GM19240 (cell line): ENCODE results near the gene BAG5.

Experiments
- DNase-seq: peaks from one replicate; pipeline ENCODE4 v3.0.0; 2011; ENCODE audit warnings: low spot score; ENCODE audit not compliant: insufficient read length

Gene BAG5

DNA sequence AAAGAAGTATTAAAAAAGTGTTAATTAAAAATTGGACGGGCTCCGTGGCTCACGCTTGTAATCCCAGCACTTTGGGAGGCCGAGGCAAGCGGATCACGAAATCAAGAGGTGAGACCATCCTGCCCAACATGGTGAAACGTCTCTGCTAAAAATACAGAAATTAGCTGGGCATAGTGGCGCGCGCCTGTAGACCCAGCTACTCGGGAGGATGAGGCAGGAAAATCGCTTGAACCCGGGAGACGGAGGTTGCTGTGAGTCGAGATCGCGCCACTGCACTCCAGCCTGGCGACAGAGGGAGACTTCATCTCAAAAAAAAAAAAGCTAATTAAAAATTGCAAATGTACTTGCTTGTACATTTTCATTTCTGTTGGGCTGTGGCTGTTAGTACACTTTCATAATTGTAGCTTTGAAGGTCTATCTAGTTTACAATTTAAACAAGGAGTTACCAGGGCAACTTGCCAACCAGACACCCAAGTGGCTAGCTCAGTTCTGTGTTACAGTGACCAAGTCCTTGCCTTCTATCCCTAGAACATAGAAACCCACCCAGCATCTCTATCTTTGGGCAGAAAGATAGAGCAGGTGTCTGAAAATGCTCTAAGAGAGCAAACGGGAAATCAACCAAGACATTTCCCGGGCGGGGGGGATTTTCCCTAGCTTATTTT lies 1.5 kb upstream of the BAG5 start:
- DNase-seq: no peak

GRCh38 chr14:103563226-103563620 lies 766 bp upstream of the BAG5 start:
- no peak for DNase-seq

DNA sequence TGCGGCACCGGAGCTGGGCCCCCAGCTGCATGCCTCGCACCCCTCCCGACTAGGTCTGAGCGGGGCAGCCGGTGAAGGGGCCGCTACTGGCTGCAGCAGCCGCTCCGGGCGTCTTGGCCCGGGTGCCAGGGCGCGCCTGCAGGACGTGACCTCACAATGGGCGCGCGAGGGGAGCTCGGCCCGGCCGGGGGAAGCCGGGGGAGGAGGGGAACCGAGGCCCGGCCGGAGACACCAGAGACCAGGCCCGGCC lies 353 bp downstream of the BAG5 start:
- DNase-seq: peak; percentile 45

- peak; percentile 61 for DNase-seq
Measured at GRCh38 chr14:103561381-103562178, 877 bp downstream of the BAG5 start.

- DNase-seq: no peak
Measured at GRCh38 chr14:103560691-103561090, 1.8 kb downstream of the BAG5 start.

DNA sequence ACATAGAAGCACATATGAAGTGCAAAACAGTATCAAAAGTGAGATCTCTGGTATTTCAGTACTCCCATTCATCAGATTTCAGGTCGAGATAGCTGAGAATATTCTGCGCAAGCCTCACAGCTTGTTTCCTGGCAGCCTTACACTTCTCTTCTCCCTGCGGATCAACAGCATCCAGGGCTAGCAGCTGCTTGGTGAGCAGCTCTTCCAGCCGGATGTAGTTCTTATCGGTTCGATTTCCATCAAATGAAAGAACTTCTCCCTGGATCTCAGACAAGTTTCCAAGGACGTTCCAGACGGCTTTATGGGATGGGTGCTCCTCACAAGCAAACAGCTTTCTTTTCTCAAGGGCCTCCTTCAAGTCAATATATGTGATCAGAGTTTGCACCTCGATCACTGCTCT lies 2.7 kb downstream of the BAG5 start:
- DNase-seq: no peak

- no peak for DNase-seq
Measured at GRCh38 chr14:103558071-103558882, 4.2 kb downstream of the BAG5 start.

DNA sequence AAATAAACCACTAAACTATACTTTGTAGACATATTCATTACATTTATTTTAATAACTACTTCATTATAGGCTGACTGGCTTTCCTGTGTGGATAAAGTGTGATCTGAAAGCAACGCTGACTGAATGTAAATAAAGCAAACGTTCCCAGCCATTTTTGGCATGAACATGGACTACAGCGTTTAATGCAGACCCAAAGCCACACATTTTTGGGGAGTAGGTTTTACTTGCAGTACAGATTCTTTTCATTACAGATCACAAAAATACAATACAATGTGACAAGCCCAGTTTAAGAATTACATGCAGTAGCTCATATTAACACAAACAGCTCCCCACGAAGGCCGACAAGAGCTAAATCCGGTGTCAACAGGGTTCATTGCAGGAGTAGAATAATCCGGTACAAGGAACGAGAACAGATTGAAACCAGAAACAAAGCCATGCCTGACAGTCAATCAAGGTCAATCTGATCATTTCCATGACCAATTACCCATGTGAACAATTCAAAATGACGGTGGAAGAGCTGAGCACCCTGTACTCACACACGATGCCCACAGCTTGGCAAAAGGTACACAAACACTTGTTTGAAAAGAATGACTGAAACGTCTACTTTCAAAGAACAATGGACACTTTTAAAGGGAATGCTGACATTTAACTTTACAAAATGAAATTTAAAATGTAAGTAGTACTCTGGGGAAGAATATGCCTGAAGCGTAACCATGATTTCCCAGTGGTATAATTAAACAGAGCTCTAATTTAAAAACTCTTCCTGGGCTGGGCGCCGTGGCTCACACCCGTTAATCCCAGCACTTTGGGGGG lies 5.3 kb downstream of the BAG5 start:
- DNase-seq: no peak

GRCh38 chr14:103555559-103556337 lies 6.7 kb downstream of the BAG5 start:
- no peak for DNase-seq

GRCh38 chr14:103552846-103553210 lies 9.6 kb downstream of the BAG5 start:
- DNase-seq: no peak

GRCh38 chr14:103552011-103552845 lies 10.2 kb downstream of the BAG5 start:
- no peak for DNase-seq

GRCh38 chr14:103551338-103551762 lies 11.1 kb downstream of the BAG5 start:
- no peak for DNase-seq

DNA sequence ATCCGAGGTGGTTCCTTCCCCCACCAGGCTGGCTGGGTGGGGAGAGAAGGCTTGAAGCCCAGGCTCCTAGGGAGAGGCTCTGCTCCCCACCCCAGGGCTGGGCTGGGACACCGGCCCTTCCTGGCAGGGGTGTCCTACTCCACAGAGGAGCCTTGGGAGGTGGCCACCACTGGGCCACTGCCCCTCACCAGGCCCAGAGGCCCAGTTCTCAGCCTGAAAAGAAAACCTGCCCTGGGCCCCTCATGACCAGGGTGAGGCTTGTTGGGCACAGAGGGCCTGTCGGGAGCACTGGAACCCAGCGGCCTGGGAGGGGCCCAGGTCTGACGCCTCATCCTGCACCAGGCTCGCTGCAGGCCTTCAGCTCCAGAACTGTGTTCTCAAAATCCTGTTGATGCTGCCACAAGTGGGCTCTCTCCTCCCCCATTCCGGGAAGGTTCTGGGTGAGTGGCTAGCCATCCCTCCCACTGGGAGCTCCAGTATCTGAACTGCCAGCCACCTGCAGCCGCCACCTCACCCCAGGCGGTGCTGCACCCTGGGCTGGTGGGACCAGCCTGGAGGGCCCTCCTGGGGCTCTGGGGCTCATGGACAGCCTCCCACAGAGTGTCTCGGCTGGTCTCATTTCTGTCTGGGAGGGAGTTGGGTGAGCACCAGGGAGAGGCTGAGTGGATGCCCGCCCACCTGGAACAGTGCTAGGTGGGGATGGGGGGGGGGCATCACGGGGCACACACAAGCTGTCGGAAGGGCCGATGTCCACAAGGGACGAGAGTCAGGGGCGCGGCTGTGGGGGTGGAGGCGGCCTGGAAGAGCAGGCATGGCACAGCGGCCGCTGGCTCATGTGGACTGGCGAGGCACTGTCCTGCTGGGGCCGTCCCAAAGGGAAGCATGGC lies 11.8 kb downstream of the BAG5 start:
- no peak for DNase-seq

GRCh38 chr14:103549361-103550311 lies 12.8 kb downstream of the BAG5 start:
- DNase-seq: no peak

GRCh38 chr14:103548463-103549351 lies 13.8 kb downstream of the BAG5 start:
- no peak for DNase-seq

- DNase-seq: no peak
Measured at GRCh38 chr14:103547941-103548462, 14.5 kb downstream of the BAG5 start.
